ENCODE data around the gene SLC1A4.

DNA sequence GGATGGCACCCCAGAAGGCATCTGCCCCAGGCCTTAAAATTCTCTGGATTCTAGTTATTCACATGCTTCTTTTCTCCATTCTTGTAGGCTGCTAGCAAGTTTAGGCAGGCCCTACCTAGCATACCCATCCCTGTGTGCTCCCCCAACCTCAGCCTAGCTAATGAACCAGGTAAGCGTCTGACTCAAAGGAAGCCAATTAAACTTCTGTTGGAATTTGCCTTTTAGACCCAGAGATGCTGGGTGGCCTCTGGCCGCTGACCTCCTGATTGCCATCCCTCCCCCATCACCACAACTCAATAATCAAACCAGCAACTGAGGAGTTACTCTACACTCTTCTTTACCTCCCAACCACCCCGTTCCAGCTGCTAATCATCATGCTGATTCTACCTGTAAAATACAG, 48.0 kb downstream of the SLC1A4 start:
- TF ChIP-seq, protein P1, sequence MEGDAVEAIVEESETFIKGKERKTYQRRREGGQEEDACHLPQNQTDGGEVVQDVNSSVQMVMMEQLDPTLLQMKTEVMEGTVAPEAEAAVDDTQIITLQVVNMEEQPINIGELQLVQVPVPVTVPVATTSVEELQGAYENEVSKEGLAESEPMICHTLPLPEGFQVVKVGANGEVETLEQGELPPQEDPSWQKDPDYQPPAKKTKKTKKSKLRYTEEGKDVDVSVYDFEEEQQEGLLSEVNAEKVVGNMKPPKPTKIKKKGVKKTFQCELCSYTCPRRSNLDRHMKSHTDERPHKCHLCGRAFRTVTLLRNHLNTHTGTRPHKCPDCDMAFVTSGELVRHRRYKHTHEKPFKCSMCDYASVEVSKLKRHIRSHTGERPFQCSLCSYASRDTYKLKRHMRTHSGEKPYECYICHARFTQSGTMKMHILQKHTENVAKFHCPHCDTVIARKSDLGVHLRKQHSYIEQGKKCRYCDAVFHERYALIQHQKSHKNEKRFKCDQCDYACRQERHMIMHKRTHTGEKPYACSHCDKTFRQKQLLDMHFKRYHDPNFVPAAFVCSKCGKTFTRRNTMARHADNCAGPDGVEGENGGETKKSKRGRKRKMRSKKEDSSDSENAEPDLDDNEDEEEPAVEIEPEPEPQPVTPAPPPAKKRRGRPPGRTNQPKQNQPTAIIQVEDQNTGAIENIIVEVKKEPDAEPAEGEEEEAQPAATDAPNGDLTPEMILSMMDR (IDR thresholded peaks at IDR 0.05; ENCODE audit: insufficient read depth, low read length, poor library complexity, severe bottlenecking): no peak
- TF ChIP-seq EZH2phosphoT487 (conservative IDR thresholded peaks at IDR 0.05; ENCODE audit: low read length): no peak
